Measurements from ENCODE around the gene NDP.

DNA sequence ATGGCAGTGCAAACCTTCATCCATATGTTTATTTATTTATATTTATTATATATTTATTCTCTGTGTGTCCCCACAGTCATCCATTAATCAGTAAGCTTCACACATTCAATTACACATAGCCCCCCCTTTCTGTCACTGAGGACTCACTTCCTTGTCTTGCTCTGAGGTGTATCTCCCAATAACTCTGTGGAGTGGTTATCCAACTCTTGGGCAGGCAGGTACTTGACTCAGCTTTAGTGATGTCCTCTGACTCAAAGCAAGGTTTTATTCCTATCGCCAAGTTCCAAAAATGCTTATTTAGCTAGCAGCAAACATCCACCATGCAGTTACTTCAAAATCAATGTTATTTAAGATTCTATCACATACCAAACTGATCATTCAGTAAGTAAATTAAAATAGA, 25.2 kb upstream of the NDP start:
- TF ChIP-seq, protein P1, sequence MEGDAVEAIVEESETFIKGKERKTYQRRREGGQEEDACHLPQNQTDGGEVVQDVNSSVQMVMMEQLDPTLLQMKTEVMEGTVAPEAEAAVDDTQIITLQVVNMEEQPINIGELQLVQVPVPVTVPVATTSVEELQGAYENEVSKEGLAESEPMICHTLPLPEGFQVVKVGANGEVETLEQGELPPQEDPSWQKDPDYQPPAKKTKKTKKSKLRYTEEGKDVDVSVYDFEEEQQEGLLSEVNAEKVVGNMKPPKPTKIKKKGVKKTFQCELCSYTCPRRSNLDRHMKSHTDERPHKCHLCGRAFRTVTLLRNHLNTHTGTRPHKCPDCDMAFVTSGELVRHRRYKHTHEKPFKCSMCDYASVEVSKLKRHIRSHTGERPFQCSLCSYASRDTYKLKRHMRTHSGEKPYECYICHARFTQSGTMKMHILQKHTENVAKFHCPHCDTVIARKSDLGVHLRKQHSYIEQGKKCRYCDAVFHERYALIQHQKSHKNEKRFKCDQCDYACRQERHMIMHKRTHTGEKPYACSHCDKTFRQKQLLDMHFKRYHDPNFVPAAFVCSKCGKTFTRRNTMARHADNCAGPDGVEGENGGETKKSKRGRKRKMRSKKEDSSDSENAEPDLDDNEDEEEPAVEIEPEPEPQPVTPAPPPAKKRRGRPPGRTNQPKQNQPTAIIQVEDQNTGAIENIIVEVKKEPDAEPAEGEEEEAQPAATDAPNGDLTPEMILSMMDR (IDR thresholded peaks at IDR 0.05), result no peak
- no peak for TF ChIP-seq POLR2A (IDR thresholded peaks at IDR 0.05)
